GM12878 (cell line): ENCODE measurements around the gene AEBP1. TPM values are rescaled to one million over a fixed set of nuclear protein-coding genes. Genes with fewer than 3 reads are reported as not detected.

Source experiments
- BCLAF1 ChIP-seq: fragments of 450-650 bp; IDR thresholded peaks from 2 replicates; pipeline ENCODE4 v1.6.1; 2017; ENCODE audit warnings: antibody characterized with exemption, mild to moderate bottlenecking, moderate library complexity
- BMI1 ChIP-seq: fragments of 450-650 bp; IDR thresholded peaks from 2 replicates; pipeline ENCODE4 v1.6.1; 2016; ENCODE audit warnings: mild to moderate bottlenecking, moderate library complexity, borderline replicate concordance
- CBFB ChIP-seq: IDR thresholded peaks from 2 replicates; pipeline ENCODE4 v1.6.1; 2016; ENCODE audit warnings: antibody characterized with exemption, low read depth
- DPF2 ChIP-seq: fragments of 450-650 bp; IDR thresholded peaks from 2 replicates; pipeline ENCODE4 v1.6.1; 2017; ENCODE audit warnings: mild to moderate bottlenecking
- E2F8 ChIP-seq: fragments of 450-650 bp; IDR thresholded peaks from 2 replicates; pipeline ENCODE4 v1.6.1; 2018; ENCODE audit warnings: mild to moderate bottlenecking, low read depth, moderate library complexity; ENCODE audit not compliant: partially characterized antibody
- FOXM1 ChIP-seq: IDR thresholded peaks from 2 replicates; pipeline ENCODE4 v1.6.1; 2012; ENCODE audit warnings: low read depth, mild to moderate bottlenecking, inconsistent platforms, low read length, moderate library complexity
- MTA2 ChIP-seq: fragments of 450-650 bp; IDR thresholded peaks from 2 replicates; pipeline ENCODE4 v1.6.1; 2016; ENCODE audit warnings: low read depth, mild to moderate bottlenecking, moderate library complexity
- NFIC ChIP-seq: IDR thresholded peaks from 2 replicates; pipeline ENCODE4 v1.6.1; 2012; ENCODE audit warnings: low read depth, mild to moderate bottlenecking, inconsistent platforms, low read length, moderate library complexity
- NFXL1 ChIP-seq: fragments of 450-650 bp; IDR thresholded peaks from 2 replicates; pipeline ENCODE4 v1.6.1; 2017; ENCODE audit warnings: antibody characterized with exemption, mild to moderate bottlenecking, borderline replicate concordance
- NR2C1 ChIP-seq: fragments of 450-650 bp; IDR thresholded peaks from 2 replicates; pipeline ENCODE4 v1.6.1; 2017; ENCODE audit warnings: antibody characterized with exemption, mild to moderate bottlenecking, moderate library complexity
- RB1 ChIP-seq: fragments of 450-650 bp; formaldehyde crosslinking; IDR thresholded peaks from 2 replicates; pipeline ENCODE4 v1.6.1; 2017; ENCODE audit warnings: mild to moderate bottlenecking, borderline replicate concordance
- SMARCA5 ChIP-seq: fragments of 450-650 bp; IDR thresholded peaks from 2 replicates; pipeline ENCODE4 v1.6.1; 2017; ENCODE audit warnings: mild to moderate bottlenecking
- SP1 ChIP-seq: IDR thresholded peaks from one replicate; pipeline ENCODE4 v1.6.1; 2011; ENCODE audit warnings: low read depth, low read length
- STAT1 ChIP-seq: fragments of 450-650 bp; conservative IDR thresholded peaks from 2 replicates; pipeline ENCODE4 v1.6.1; 2014; ENCODE audit warnings: antibody characterized with exemption, mild to moderate bottlenecking
- TCF7 ChIP-seq: IDR thresholded peaks from 2 replicates; pipeline ENCODE4 v1.6.1; 2014; ENCODE audit warnings: antibody characterized with exemption, borderline replicate concordance
- ZNF207 ChIP-seq: fragments of 450-650 bp; IDR thresholded peaks from 2 replicates; pipeline ENCODE4 v1.6.1; 2014; ENCODE audit warnings: antibody characterized with exemption, mild to moderate bottlenecking, borderline replicate concordance
- polyA plus RNA-seq, 11 experiments: library from polyadenylated mRNA; depleted of rRNA in 4 of 11; unstranded in 6 of 11; stranded (reverse) in 5 of 11; fragments of >200 nt; fragmentation: Nextera tagmentation in 4 of 11; fragmentation: Illumina TruSeq in 1 of 11; extraction: Ambion mirVana in 4 of 11; extraction: Trizol in 1 of 11; gene quantifications; 1 replicate in 1 of 11; 2 replicates in 10 of 11; pipeline versions ENCODE4 v1.2.1 to v1.2.3, GENCODE V29; 2011 to 2016; ENCODE audit warnings: inconsistent platforms in 2 of 11, missing spikeins in 2 of 11, low read depth in 1 of 11
- total RNA-seq, 4 experiments: library from RNA; depleted of rRNA in 3 of 4; stranded (reverse); fragments of >200 nt in 3 of 4; fragmentation: Illumina TruSeq in 1 of 4; extraction: Trizol in 1 of 4; gene quantifications; 2 replicates each; pipeline versions ENCODE4 v1.2.1 to v1.2.3, GENCODE V29; 2013 to 2021
- TF ChIP-seq, protein P1 (sequence below): IDR thresholded peaks from 2 replicates; pipeline ENCODE4 v1.6.1; 2011; ENCODE audit warnings: low read depth, low read length, improper control_type of control experiment, borderline replicate concordance
- TF ChIP-seq, protein P2 (sequence below): fragments of 450-650 bp; IDR thresholded peaks from 2 replicates; pipeline ENCODE4 v1.6.1; 2016; ENCODE audit warnings: mild to moderate bottlenecking

Gene AEBP1
- total and polyA plus RNA-seq, 10 of the 15 experiments (the other 5 are each of a cell fraction or from before 2014, with no cell fraction given), result 0.06 to 0.23 (median 0.11) TPM; not detected in 5

DNA sequence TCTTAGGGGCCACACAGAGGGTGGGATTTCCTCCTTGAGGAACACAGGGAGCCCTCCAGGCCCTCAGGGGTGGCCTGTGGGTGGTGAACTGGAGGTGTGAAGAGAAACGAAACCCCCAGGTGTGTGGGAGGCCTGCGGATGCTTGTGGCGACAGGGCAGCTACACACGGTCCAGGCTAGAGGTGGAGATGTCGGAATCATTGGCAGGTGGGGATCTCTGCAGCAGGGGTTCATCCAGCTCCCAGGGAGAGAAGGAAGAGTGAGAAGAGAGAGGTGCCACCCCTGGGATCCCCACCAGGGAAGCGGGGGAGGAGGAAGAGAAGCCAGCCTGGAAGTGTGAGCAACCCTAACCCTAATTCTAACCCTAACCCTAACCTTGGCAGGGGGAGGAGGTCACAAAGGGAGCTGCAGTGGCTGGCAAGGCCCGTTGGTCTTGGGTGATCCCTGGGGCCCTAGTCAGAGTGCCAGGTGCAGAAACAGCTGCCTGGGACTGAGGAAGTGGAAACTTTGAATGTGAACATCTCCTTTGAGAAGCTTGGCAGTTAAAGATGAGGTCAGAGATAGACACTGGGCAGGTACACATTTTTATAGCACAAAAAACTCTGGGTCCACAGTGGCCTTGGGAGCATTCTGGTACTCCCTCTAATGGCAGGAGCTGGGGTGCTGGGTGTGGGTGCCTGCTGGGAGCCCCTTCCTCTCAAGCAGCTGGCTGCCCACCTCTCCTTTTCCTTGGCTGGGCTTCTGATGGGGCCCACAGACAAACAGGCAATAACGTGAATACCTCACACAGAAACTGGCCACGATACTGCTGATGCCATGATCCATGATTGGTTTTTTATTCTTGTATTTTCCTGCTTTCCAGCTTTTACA is 6.8 kb upstream of the AEBP1 start (continued):
- no peak for TF ChIP-seq BCLAF1
- TF ChIP-seq, protein P1, sequence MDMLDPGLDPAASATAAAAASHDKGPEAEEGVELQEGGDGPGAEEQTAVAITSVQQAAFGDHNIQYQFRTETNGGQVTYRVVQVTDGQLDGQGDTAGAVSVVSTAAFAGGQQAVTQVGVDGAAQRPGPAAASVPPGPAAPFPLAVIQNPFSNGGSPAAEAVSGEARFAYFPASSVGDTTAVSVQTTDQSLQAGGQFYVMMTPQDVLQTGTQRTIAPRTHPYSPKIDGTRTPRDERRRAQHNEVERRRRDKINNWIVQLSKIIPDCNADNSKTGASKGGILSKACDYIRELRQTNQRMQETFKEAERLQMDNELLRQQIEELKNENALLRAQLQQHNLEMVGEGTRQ, result no peak
- TF ChIP-seq ZNF207, result no peak
- TF ChIP-seq BMI1, result no peak
- 0 out of 2 replicates have a peak, but pooled peaks have one; percentile 63 for TF ChIP-seq DPF2
- no peak for TF ChIP-seq E2F8
- no peak for TF ChIP-seq TCF7
- peak; percentile 52 for TF ChIP-seq MTA2
- no peak for TF ChIP-seq STAT1
- 0 out of 2 replicates have a peak, but pooled peaks have one; percentile 26 for TF ChIP-seq RB1
- TF ChIP-seq NFXL1, result no peak
- TF ChIP-seq NR2C1, result peak; percentile 27; the same call in 1 of the 2 replicates
- TF ChIP-seq CBFB, result no peak
- no peak for TF ChIP-seq FOXM1
- no peak for TF ChIP-seq SP1
- TF ChIP-seq SMARCA5, result 0 out of 2 replicates have a peak, but pooled peaks have one; percentile 27
- no peak for TF ChIP-seq NFIC
- TF ChIP-seq, protein P2, sequence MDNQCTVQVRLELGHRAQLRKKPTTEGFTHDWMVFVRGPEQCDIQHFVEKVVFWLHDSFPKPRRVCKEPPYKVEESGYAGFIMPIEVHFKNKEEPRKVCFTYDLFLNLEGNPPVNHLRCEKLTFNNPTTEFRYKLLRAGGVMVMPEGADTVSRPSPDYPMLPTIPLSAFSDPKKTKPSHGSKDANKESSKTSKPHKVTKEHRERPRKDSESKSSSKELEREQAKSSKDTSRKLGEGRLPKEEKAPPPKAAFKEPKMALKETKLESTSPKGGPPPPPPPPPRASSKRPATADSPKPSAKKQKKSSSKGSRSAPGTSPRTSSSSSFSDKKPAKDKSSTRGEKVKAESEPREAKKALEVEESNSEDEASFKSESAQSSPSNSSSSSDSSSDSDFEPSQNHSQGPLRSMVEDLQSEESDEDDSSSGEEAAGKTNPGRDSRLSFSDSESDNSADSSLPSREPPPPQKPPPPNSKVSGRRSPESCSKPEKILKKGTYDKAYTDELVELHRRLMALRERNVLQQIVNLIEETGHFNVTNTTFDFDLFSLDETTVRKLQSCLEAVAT, result no peak
